Mucosa of stomach (tissue), 1 donor: ENCODE results near the gene ZNF316.

Experiments used
- H3K27me3 ChIP-seq: one replicate; pipeline ENCODE4 v1.7.0; 2013; ENCODE audit warnings: mild to moderate bottlenecking, low read length; ENCODE audit not compliant: control insufficient read depth, insufficient read depth
- H3K36me3 ChIP-seq: one replicate; pipeline ENCODE4 v1.7.0; 2013; ENCODE audit warnings: low read length; ENCODE audit not compliant: control insufficient read depth, insufficient read depth
- H3K4me1 ChIP-seq: one replicate; pipeline ENCODE4 v1.7.0; 2013; ENCODE audit warnings: mild to moderate bottlenecking, low read length; ENCODE audit not compliant: control insufficient read depth, insufficient read depth
- H3K4me3 ChIP-seq: one replicate; pipeline ENCODE4 v1.7.0; 2013; ENCODE audit warnings: low read length
- H3K9ac ChIP-seq: one replicate; pipeline ENCODE4 v1.7.0; 2013; ENCODE audit warnings: mild to moderate bottlenecking, low read length, moderate library complexity
- H3K9me3 ChIP-seq: one replicate; pipeline ENCODE4 v1.7.0; 2013; ENCODE audit warnings: mild to moderate bottlenecking, low read length, moderate library complexity; ENCODE audit not compliant: control insufficient read depth
- donor health status: Pancreatic carcinoma.

ZNF316 gene

GRCh38 chr7:6680146-6680545, 43.0 kb downstream of the ZNF316 start:
- H3K4me1 ChIP-seq = no peaks in the 10 kb centered on the region
- H3K36me3 ChIP-seq = no peaks in the 10 kb centered on the region
- no peak overlapping the region for H3K9ac ChIP-seq
- H3K4me3 ChIP-seq = no peak overlapping the region
- peaks cover 20% of the 10 kb centered on the region for H3K9me3 ChIP-seq
- H3K27me3 ChIP-seq = no peaks in the 10 kb centered on the region

GRCh38 chr7:6691103-6691502, 54.0 kb downstream of the ZNF316 start:
- no peaks in the 10 kb centered on the region for H3K27me3 ChIP-seq
- H3K36me3 ChIP-seq = peaks cover 32% of the 10 kb centered on the region
- H3K9ac ChIP-seq = no peak overlapping the region
- no peaks in the 10 kb centered on the region for H3K4me1 ChIP-seq
- H3K9me3 ChIP-seq = peaks cover 50% of the 10 kb centered on the region
- H3K4me3 ChIP-seq = peak overlapping the region; percentile 11

- H3K9me3 ChIP-seq = peaks cover 55% of the 10 kb centered on the region
- H3K27me3 ChIP-seq = no peaks in the 10 kb centered on the region
- H3K4me1 ChIP-seq = no peaks in the 10 kb centered on the region
- peaks cover 38% of the 10 kb centered on the region for H3K36me3 ChIP-seq
- peak overlapping the region; percentile 11 for H3K4me3 ChIP-seq
- H3K9ac ChIP-seq = no peak overlapping the region
These were observed 54.5 kb downstream of the ZNF316 start for GRCh38 chr7:6691609-6692106.

- Histone ChIP-seq H3K9me3 (peaks cover 22% of the 10 kb centered on the region), H3K4me3 (no peak overlapping the region), H3K27me3 (no peaks in the 10 kb centered on the region), H3K9ac (no peak overlapping the region), H3K36me3 (peaks cover 34% of the 10 kb centered on the region), H3K4me1 (peaks cover 9% of the 10 kb centered on the region)
These were observed 63.7 kb downstream of the ZNF316 start for GRCh38 chr7:6700793-6701192.

GRCh38 chr7:6701860-6702259, 64.7 kb downstream of the ZNF316 start:
- no peak overlapping the region for H3K9ac ChIP-seq
- H3K4me3 ChIP-seq = no peak overlapping the region
- peaks cover 11% of the 10 kb centered on the region for H3K4me1 ChIP-seq
- no peaks in the 10 kb centered on the region for H3K27me3 ChIP-seq
- peaks cover 14% of the 10 kb centered on the region for H3K9me3 ChIP-seq
- peaks cover 25% of the 10 kb centered on the region for H3K36me3 ChIP-seq
